Measurements from ENCODE around the gene PARD3B.

DNA sequence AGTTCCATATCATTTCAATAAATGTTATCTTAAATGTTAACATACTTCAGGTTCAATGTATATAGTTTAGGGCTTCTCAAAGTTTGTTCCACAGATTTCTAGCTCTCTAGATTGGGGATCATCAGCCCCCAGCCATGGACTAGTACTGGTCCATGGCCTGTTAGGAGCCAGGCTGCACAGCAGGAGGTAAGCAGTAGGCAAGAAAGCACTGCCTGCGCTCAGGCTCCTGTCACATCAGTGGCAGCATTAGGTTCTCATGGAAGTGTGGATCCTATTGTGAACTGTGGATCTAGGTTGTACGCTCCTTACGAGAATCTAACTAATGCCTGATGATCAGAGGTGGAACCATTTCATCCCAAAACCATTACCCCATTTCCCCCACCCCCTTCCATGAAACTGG lies 531.1 kb downstream of the PARD3B start:
- TF ChIP-seq, protein P1, sequence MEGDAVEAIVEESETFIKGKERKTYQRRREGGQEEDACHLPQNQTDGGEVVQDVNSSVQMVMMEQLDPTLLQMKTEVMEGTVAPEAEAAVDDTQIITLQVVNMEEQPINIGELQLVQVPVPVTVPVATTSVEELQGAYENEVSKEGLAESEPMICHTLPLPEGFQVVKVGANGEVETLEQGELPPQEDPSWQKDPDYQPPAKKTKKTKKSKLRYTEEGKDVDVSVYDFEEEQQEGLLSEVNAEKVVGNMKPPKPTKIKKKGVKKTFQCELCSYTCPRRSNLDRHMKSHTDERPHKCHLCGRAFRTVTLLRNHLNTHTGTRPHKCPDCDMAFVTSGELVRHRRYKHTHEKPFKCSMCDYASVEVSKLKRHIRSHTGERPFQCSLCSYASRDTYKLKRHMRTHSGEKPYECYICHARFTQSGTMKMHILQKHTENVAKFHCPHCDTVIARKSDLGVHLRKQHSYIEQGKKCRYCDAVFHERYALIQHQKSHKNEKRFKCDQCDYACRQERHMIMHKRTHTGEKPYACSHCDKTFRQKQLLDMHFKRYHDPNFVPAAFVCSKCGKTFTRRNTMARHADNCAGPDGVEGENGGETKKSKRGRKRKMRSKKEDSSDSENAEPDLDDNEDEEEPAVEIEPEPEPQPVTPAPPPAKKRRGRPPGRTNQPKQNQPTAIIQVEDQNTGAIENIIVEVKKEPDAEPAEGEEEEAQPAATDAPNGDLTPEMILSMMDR (conservative IDR thresholded peaks at IDR 0.05 in 1 of 2, IDR thresholded peaks at IDR 0.05 in 1 of 2; ENCODE audit: low read depth in 1 of 2, low read length in 2 of 2) = no peak
- no peak for TF ChIP-seq EZH2 (IDR thresholded peaks at IDR 0.05; ENCODE audit: low read length, missing control alignments)

Measured in fibroblast of lung (primary cell).